Adrenal gland (tissue), 12 donors: ENCODE data around the gene TMEM106A. TPM values are rescaled to one million over a fixed set of nuclear protein-coding genes. Genes with fewer than 3 reads are reported as not detected.
A peak's percentile ranks its signal among the peaks of the same experiment; 100 is the strongest.
"Not testable (repeated sequence)": the region's sequence is repeated elsewhere in the genome, so short reads cannot be mapped to it uniquely, and the experiment has no call there.

Source experiments
- DNase-seq, 7 donors: peaks; one replicate each; pipeline ENCODE4 v3.0.0-alpha.2; 2019 to 2020
- H3K27ac ChIP-seq, 5 donors: fragments of 200-600 bp; sonication (generic) in 4 of 5; 1 replicate in 3 of 5; 2 replicates in 2 of 5; pipeline versions ENCODE4 v1.5.1 to v1.8.0; 2016 to 2020; ENCODE audit warnings: mild to moderate bottlenecking in 1 of 5
- H3K27me3 ChIP-seq: fragments of 200-600 bp; 2 replicates; pipeline ENCODE4 v1.8.0; 2021
- H3K36me3 ChIP-seq, 2 donors: fragments of 200-600 bp; replicated peaks in 1 of 2; 1 replicate in 1 of 2; 2 replicates in 1 of 2; pipeline versions ENCODE4 v1.5.1 to v1.8.0; 2018 to 2022
- H3K4me1 ChIP-seq, 2 donors: fragments of 200-600 bp; replicated peaks in 1 of 2; 1 replicate in 1 of 2; 2 replicates in 1 of 2; pipeline versions ENCODE4 v1.5.1 to v1.8.0; 2018 to 2021
- H3K4me3 ChIP-seq, 4 donors: fragments of 200-600 bp; sonication (generic) in 3 of 4; one replicate each; pipeline ENCODE4 v1.5.1; 2016 to 2018
- H3K9me3 ChIP-seq, 3 donors: fragments of 200-600 bp; sonication (generic) in 1 of 3; replicated peaks in 1 of 3; 1 replicate in 2 of 3; 2 replicates in 1 of 3; pipeline versions ENCODE4 v1.5.1 to v1.8.0; 2016 to 2021
- WGBS, 4 donors: extraction: QIAGEN DNeasy Blood & Tissue Kit in 2 of 4; methylation state at CpG; one replicate each; pipeline versions ENCODE4 v1.1.5 to v1.1.7; 2013 to 2017; 5-methylcytosine and 5-hydroxymethylcytosine counted together
- intact Hi-C, 2 donors: fragments of 100-400 bp; cut with DNase I; formaldehyde crosslinking; loops; one replicate each; pipeline versions ENCODE4 v1.14.1 to v1.15.0; 2022 to 2023
- polyA plus RNA-seq, 3 donors: library from polyadenylated mRNA; stranded (reverse); fragments of 200-250 nt in 2 of 3; fragments of 350-450 nt in 1 of 3; fragmentation: Illumina TruSeq in 1 of 3; extraction: RNeasy Lipid Tissue Mini Kit (QIAGEN cat#74804) in 1 of 3; gene quantifications; one replicate each; pipeline ENCODE4 v1.2.3, GENCODE V29; 2013 to 2014
- small RNA-seq, 2 donors: library from RNA; depleted of rRNA; stranded (forward); fragments of <200 nt; gene quantifications; one replicate each; pipeline ENCODE3, GENCODE V24; 2016
- total RNA-seq, 9 donors: library from RNA; depleted of rRNA in 4 of 9; stranded (reverse); fragments of >200 nt in 4 of 9; fragments of 120-200 nt in 1 of 9; fragmentation: NEBNext Ultra II Directional in 1 of 9; extraction: Animal tissue kit (Norgen Biotek cat#: 25700) in 1 of 9; gene quantifications; one replicate each; pipeline versions ENCODE4 v1.1.0 to v1.2.4, GENCODE V29; 2013 to 2023
- donor health status: healthy with polysubstance abuse.
- donor health status: Bipolar disorder and iron deficiency.
- donor health status: DM: yes; HTN: yes; CAD: no.
- donor health status: DM: no; HTN: no; CAD: no.
- donor health status: DM: no; HTN: no; CAD: no.
- donor health status: DM: yes; HTN: yes; CAD: no.

TMEM106A gene
- total and polyA plus RNA-seq, 12 donors: 1.9 to 20.1 (median 8.5) TPM

GRCh38 chr17:43231205-43232020 is 19.7 kb downstream of the TMEM106A start:
- H3K9me3 ChIP-seq, H3K27me3 ChIP-seq, H3K4me1 ChIP-seq, H3K36me3 ChIP-seq, intact Hi-C loops, H3K4me3 ChIP-seq: not testable (repeated sequence)
- peak overlapping the region in 1 of 5 donors; percentile 29 for H3K27ac ChIP-seq
- WGBS, 4 donors: 42 to 77% (median 66%) methylated on average over 7 to 18 of the region's 40 CpGs
- DNase-seq: peak in 5 of 7 donors; percentile 4 to 25 (median 12)

GRCh38 chr17:43232021-43232699 is 20.5 kb downstream of the TMEM106A start:
- intact Hi-C loops, H3K27me3 ChIP-seq, H3K4me3 ChIP-seq, H3K4me1 ChIP-seq, H3K9me3 ChIP-seq, H3K36me3 ChIP-seq: not testable (repeated sequence)
- peak overlapping the region in 1 of 5 donors; percentile 29 for H3K27ac ChIP-seq
- DNase-seq: peak; percentile 31 to 77 (median 64)
- WGBS, 4 donors: 74 to 82% (median 80%) methylated on average over 5 to 20 of the region's 24 CpGs

GRCh38 chr17:43233263-43233662 is 21.6 kb downstream of the TMEM106A start:
- H3K36me3 ChIP-seq, H3K27ac ChIP-seq, H3K9me3 ChIP-seq, DNase-seq, H3K4me3 ChIP-seq, H3K4me1 ChIP-seq, H3K27me3 ChIP-seq, intact Hi-C loops: not testable (repeated sequence)
- WGBS, 4 donors: 0% methylated on average over 2 of the region's 15 CpGs; no CpG with 5 or more reads in 3 of the 4 donors

GRCh38 chr17:43233877-43234276 is 22.2 kb downstream of the TMEM106A start, which contains the start of gene RNU2-1:
RNU2-1 (minus strand) TSS chr17:43233977.
- H3K27ac ChIP-seq, intact Hi-C loops: not testable (repeated sequence)

GRCh38 chr17:43239597-43239996 is 27.9 kb downstream of the TMEM106A start:
- H3K4me3 ChIP-seq, H3K27ac ChIP-seq, H3K9me3 ChIP-seq, DNase-seq, H3K4me1 ChIP-seq, H3K27me3 ChIP-seq, intact Hi-C loops, H3K36me3 ChIP-seq: not testable (repeated sequence)
- 0% methylated on average over 1 of the region's 26 CpGs; no CpG with 5 or more reads in 3 of the 4 donors for WGBS, 4 donors

More at GRCh38 chr17:43233877-43234276, 22.2 kb downstream of the TMEM106A start, which contains the start of gene RNU2-1:
- H3K4me3 ChIP-seq, H3K27me3 ChIP-seq, H3K9me3 ChIP-seq, DNase-seq, H3K36me3 ChIP-seq, H3K4me1 ChIP-seq: not testable (repeated sequence)
- WGBS, 4 donors: no CpG with 5 or more reads among the region's 31 CpGs

- WGBS, 4 donors: no CpG with 5 or more reads among the region's 34 CpGs
- H3K4me1 ChIP-seq, H3K27ac ChIP-seq, H3K36me3 ChIP-seq, intact Hi-C loops, H3K9me3 ChIP-seq, H3K27me3 ChIP-seq, DNase-seq, H3K4me3 ChIP-seq: not testable (repeated sequence)
These were observed 29.1 kb downstream of the TMEM106A start for GRCh38 chr17:43240596-43241352.

- intact Hi-C loops, H3K4me3 ChIP-seq: not testable (repeated sequence)
- H3K27ac ChIP-seq: peak overlapping the region in 1 of 5 donors; percentile 75
These were observed 34.8 kb downstream of the TMEM106A start for GRCh38 chr17:43246456-43246855.

More at GRCh38 chr17:43246456-43246855, 34.8 kb downstream of the TMEM106A start:
- not testable (repeated sequence) for H3K27me3 ChIP-seq, H3K9me3 ChIP-seq, DNase-seq, H3K4me1 ChIP-seq, H3K36me3 ChIP-seq
- 3 to 28% (median 8%) methylated on average over 7 to 18 of the region's 23 CpGs for WGBS, 4 donors

Small RNA genes lying within 50 kb of the gene (small RNA-seq; reads per million reads assigned to genes)
- 0 reads per million in 2 donors for gene AC060780.2
- 0 reads per million in 2 donors for gene AC060780.3
- 0 reads per million in 2 donors for gene RF00004
- gene RNU2-1: 0 reads per million in 2 donors

Other genes starting within 250 kb of the TMEM106A start
- gene AARSD1, start 247.4 kb upstream of the TMEM106A start, total RNA-seq: 10 to 100 TPM; 16.4 to 60.7 (median 35.1) TPM
- 100 to 1,000 TPM in 2 of 3 donors, 10 to 100 TPM in 1; 49.0 to 206 (median 121) TPM for gene AARSD1, start 247.4 kb upstream of the TMEM106A start, polyA plus RNA-seq
- under 1 TPM in 3 of 9 donors, not detected in 6; 0.18 to 0.67 (median 0.28) TPM for gene PTGES3L, start 231.8 kb upstream of the TMEM106A start, total RNA-seq
- under 1 TPM; 0.61 to 0.72 (median 0.62) TPM for gene PTGES3L, start 231.8 kb upstream of the TMEM106A start, polyA plus RNA-seq
- gene RUNDC1, start 231.3 kb upstream of the TMEM106A start, total RNA-seq: 10 to 100 TPM; 14.3 to 29.7 (median 17.4) TPM
- 10 to 100 TPM in 2 of 3 donors, 1 to 10 TPM in 1; 7.6 to 20.6 (median 10.3) TPM for gene RUNDC1, start 231.3 kb upstream of the TMEM106A start, polyA plus RNA-seq
- gene RPL27, start 213.5 kb upstream of the TMEM106A start, total RNA-seq: 1,000 to 10,000 TPM in 3 of 9 donors, 100 to 1,000 TPM in 6; 356 to 1,636 (median 929) TPM
- 1,000 to 10,000 TPM; 1,877 to 2,291 (median 1,931) TPM for gene RPL27, start 213.5 kb upstream of the TMEM106A start, polyA plus RNA-seq
- gene IFI35, start 205.1 kb upstream of the TMEM106A start, total RNA-seq: 10 to 100 TPM; 38.4 to 72.9 (median 60.3) TPM
- gene IFI35, start 205.1 kb upstream of the TMEM106A start, polyA plus RNA-seq: 10 to 100 TPM; 44.1 to 91.4 (median 68.1) TPM
- gene VAT1, start 189.5 kb upstream of the TMEM106A start, total RNA-seq: 100 to 1,000 TPM; 280 to 744 (median 463) TPM
- 100 to 1,000 TPM; 177 to 311 (median 269) TPM for gene VAT1, start 189.5 kb upstream of the TMEM106A start, polyA plus RNA-seq
- gene RND2, start 186.6 kb upstream of the TMEM106A start, total RNA-seq: 1 to 10 TPM; 1.3 to 8.2 (median 4.0) TPM
- gene RND2, start 186.6 kb upstream of the TMEM106A start, polyA plus RNA-seq: 1 to 10 TPM; 2.4 to 6.3 (median 3.1) TPM
- gene BRCA1, start 86.5 kb upstream of the TMEM106A start, total RNA-seq: 10 to 100 TPM in 2 of 9 donors, 1 to 10 TPM in 7; 1.9 to 10.4 (median 5.7) TPM
- 1 to 10 TPM; 1.1 to 3.4 (median 2.3) TPM for gene BRCA1, start 86.5 kb upstream of the TMEM106A start, polyA plus RNA-seq
- 100 to 1,000 TPM in 7 of 9 donors, 10 to 100 TPM in 2; 63.6 to 139 (median 110) TPM for gene NBR1, start 40.7 kb upstream of the TMEM106A start, total RNA-seq
- gene NBR1, start 40.7 kb upstream of the TMEM106A start, polyA plus RNA-seq: 10 to 100 TPM; 38.6 to 83.4 (median 39.9) TPM
- gene CCDC200, start 16.7 kb downstream of the TMEM106A start, total RNA-seq: not detected
- not detected for gene CCDC200, start 16.7 kb downstream of the TMEM106A start, polyA plus RNA-seq
- gene RNU2-1, start 22.1 kb downstream of the TMEM106A start, total RNA-seq: 1,000 to 10,000 TPM in 4 of 9 donors, not detected in 5; 1,199 to 3,253 (median 2,829) TPM
- gene RNU2-1, start 22.1 kb downstream of the TMEM106A start, polyA plus RNA-seq: not detected
- gene ARL4D, start 187.1 kb downstream of the TMEM106A start, total RNA-seq: 1 to 10 TPM; 2.4 to 9.0 (median 5.7) TPM
- 1 to 10 TPM; 2.8 to 8.3 (median 3.2) TPM for gene ARL4D, start 187.1 kb downstream of the TMEM106A start, polyA plus RNA-seq